ENCODE results near the gene ZDHHC7. TPM values are rescaled to one million over a fixed set of nuclear protein-coding genes. Genes with fewer than 3 reads are reported as not detected.

The ZDHHC7 gene
- total RNA-seq, 1 experiment from 2014 or later = 39.9 TPM

- Histone ChIP-seq H3K79me2 (ENCODE audit: insufficient read depth, low read length) (no peaks in the 10 kb centered on the region), H3K4me2 (ENCODE audit: low read length) (peak overlapping the region; percentile 97), H3K9me3 (ENCODE audit: control insufficient read depth in 1 of 2, insufficient read depth in 1 of 2, low read depth in 1 of 2, low read length in 2 of 2) (no peaks in the 10 kb centered on the region), H3K4me1 (ENCODE audit: control insufficient read depth in 1 of 2, insufficient read depth in 2 of 2, low read length in 2 of 2) (peaks cover 28 to 39% of the 10 kb centered on the region in 2 experiments), H3K36me3 (ENCODE audit: control insufficient read depth in 1 of 2, insufficient read depth in 2 of 2, low read length in 2 of 2) (no peaks in the 10 kb centered on the region), H3K4me3 (replicated peaks in 1 of 2; ENCODE audit: low read depth in 1 of 2, low read length in 2 of 2) (peak overlapping the region; percentile 47 to 82), H3K27me3 (ENCODE audit: insufficient read depth, low read length) (peaks cover 9% of the 10 kb centered on the region; the same call in 1 of the 2 replicates), H3K9me2 (ENCODE audit: insufficient read depth) (no peaks in the 10 kb centered on the region), H2AFZ (ENCODE audit: low read depth, low read length, poor library complexity, severe bottlenecking) (no peak overlapping the region), H3K9ac (ENCODE audit: low read length) (peak overlapping the region; percentile 73; the same call in 1 of the 2 replicates), H3K27ac (ENCODE audit: low read depth, low read length) (no peak overlapping the region), H4K20me1 (ENCODE audit: insufficient read depth) (no peaks in the 10 kb centered on the region)
- ChIA-PET POLR2A (interaction anchor here (0.5 to 3.2 kb wide), 5 partner anchors 11 to 186 kb away, joined by 3 to 17 read pairs (median 4); partner anchors contain the start of gene ZDHHC7), CTCF (interaction anchor here (1.1 to 1.8 kb wide), 4 partner anchors 10 to 88 kb away, joined by 4 to 5 read pairs (median 5); no protein-coding TSS in a partner anchor), RAD21 (ENCODE audit: low non-redundant PET in 1 of 2, low total read pairs in 2 of 2, uncharacterized antibody in 2 of 2, unreplicated experiment in 2 of 2) (no interaction called here)
- no peak for DNase-seq (ENCODE audit: low read depth, low spot score)
- no TSS peak for BruUV-seq (replicated peaks)
- no peak for TF ChIP-seq MAX (IDR thresholded peaks at IDR 0.05)
- no peak for TF ChIP-seq CEBPB (IDR thresholded peaks at IDR 0.05; ENCODE audit: low read depth)
- no peak for TF ChIP-seq ZFX (IDR thresholded peaks at IDR 0.05)
- no peak for TF ChIP-seq SP1 (IDR thresholded peaks at IDR 0.05; ENCODE audit: low read depth)
- TF ChIP-seq ZNF274 (IDR thresholded peaks at IDR 0.05; ENCODE audit: low read depth, low read length) = no peak
- ATAC-seq = no peak
- intact Hi-C loops (cut with micrococcal nuclease) = loop anchor here (5.0 kb wide), 1 partner anchor 61 kb away; no protein-coding TSS in a partner anchor
Measured at GRCh38 chr16:85026703-85027102, 15.4 kb upstream of the ZDHHC7 start.

- no peak overlapping the region for H2AFZ ChIP-seq (ENCODE audit: low read depth, low read length, poor library complexity, severe bottlenecking)
- POLR2A ChIA-PET = interaction anchor here (0.5 to 3.2 kb wide), 3 partner anchors 10 to 185 kb away, joined by 3 to 17 read pairs (median 4); partner anchors contain the start of gene ZDHHC7
- TF ChIP-seq, protein P1, sequence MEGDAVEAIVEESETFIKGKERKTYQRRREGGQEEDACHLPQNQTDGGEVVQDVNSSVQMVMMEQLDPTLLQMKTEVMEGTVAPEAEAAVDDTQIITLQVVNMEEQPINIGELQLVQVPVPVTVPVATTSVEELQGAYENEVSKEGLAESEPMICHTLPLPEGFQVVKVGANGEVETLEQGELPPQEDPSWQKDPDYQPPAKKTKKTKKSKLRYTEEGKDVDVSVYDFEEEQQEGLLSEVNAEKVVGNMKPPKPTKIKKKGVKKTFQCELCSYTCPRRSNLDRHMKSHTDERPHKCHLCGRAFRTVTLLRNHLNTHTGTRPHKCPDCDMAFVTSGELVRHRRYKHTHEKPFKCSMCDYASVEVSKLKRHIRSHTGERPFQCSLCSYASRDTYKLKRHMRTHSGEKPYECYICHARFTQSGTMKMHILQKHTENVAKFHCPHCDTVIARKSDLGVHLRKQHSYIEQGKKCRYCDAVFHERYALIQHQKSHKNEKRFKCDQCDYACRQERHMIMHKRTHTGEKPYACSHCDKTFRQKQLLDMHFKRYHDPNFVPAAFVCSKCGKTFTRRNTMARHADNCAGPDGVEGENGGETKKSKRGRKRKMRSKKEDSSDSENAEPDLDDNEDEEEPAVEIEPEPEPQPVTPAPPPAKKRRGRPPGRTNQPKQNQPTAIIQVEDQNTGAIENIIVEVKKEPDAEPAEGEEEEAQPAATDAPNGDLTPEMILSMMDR (IDR thresholded peaks at IDR 0.05 in 2 of 3, conservative IDR thresholded peaks at IDR 0.05 in 1 of 3; ENCODE audit: borderline replicate concordance in 1 of 3, insufficient read depth in 1 of 3, low read depth in 2 of 3, low read length in 2 of 3) = no peak
- TF ChIP-seq JUND (IDR thresholded peaks at IDR 0.05) (no peak), RAD21 (IDR thresholded peaks at IDR 0.05; ENCODE audit: low read depth) (no peak), POLR2AphosphoS5 (IDR thresholded peaks at IDR 0.05; ENCODE audit: low read depth, low read length) (no peak), CEBPB (IDR thresholded peaks at IDR 0.05; ENCODE audit: low read depth) (no peak), ATF3 (IDR thresholded peaks at IDR 0.05) (no peak), YY1 (IDR thresholded peaks at IDR 0.05; ENCODE audit: extremely low read depth, insufficient replicate concordance, low read depth, low read length) (no peak), ZNF274 (IDR thresholded peaks at IDR 0.05; ENCODE audit: low read depth, low read length) (no peak), SRF (IDR thresholded peaks at IDR 0.05; ENCODE audit: low read depth) (no peak), EZH2phosphoT487 (IDR thresholded peaks at IDR 0.05; ENCODE audit: borderline replicate concordance) (no peak), CBX3 (IDR thresholded peaks at IDR 0.05; ENCODE audit: low read depth) (no peak), MAX (IDR thresholded peaks at IDR 0.05) (no peak), SP1 (IDR thresholded peaks at IDR 0.05; ENCODE audit: low read depth) (no peak), TCF7L2 (IDR thresholded peaks at IDR 0.05; ENCODE audit: borderline replicate concordance, extremely low read depth, insufficient read depth, insufficient read length) (no peak), ZFX (IDR thresholded peaks at IDR 0.05) (no peak)
- H3K79me2 ChIP-seq (ENCODE audit: insufficient read depth, low read length) = no peaks in the 10 kb centered on the region
- no peaks in the 10 kb centered on the region for H3K36me3 ChIP-seq (ENCODE audit: control insufficient read depth in 1 of 2, insufficient read depth in 2 of 2, low read length in 2 of 2)
- H4K20me1 ChIP-seq (ENCODE audit: insufficient read depth) = no peaks in the 10 kb centered on the region
- ATAC-seq (no peak), DNase-seq (ENCODE audit: low read depth, low spot score) (no peak)
- no TSS peak for BruUV-seq (replicated peaks)
- peak overlapping the region; percentile 97; the same call in 1 of the 2 replicates for H3K4me2 ChIP-seq (ENCODE audit: low read length)
- no peaks in the 10 kb centered on the region for H3K9me2 ChIP-seq (ENCODE audit: insufficient read depth)
- H3K4me1 ChIP-seq (ENCODE audit: control insufficient read depth in 1 of 2, insufficient read depth in 2 of 2, low read length in 2 of 2) = peaks cover 28 to 39% of the 10 kb centered on the region in 2 experiments
- H3K9ac ChIP-seq (ENCODE audit: low read length) = no peak overlapping the region
- H3K4me3 ChIP-seq (replicated peaks in 1 of 2; ENCODE audit: low read depth in 1 of 2, low read length in 2 of 2) = no peak overlapping the region; a peak in 1 of 4 replicates
- intact Hi-C loops (cut with micrococcal nuclease) = loop anchor here (5.0 kb wide), 1 partner anchor 61 kb away; no protein-coding TSS in a partner anchor
- H3K27me3 ChIP-seq (ENCODE audit: insufficient read depth, low read length) = peaks cover 9% of the 10 kb centered on the region; the same call in 1 of the 2 replicates
- RAD21 ChIA-PET (ENCODE audit: low non-redundant PET in 1 of 2, low total read pairs in 2 of 2, uncharacterized antibody in 2 of 2, unreplicated experiment in 2 of 2) = no interaction called here
- no peak overlapping the region for H3K27ac ChIP-seq (ENCODE audit: low read depth, low read length)
- CTCF ChIA-PET = no interaction called here
- no peaks in the 10 kb centered on the region for H3K9me3 ChIP-seq (ENCODE audit: control insufficient read depth in 1 of 2, insufficient read depth in 1 of 2, low read depth in 1 of 2, low read length in 2 of 2)
Measured at GRCh38 chr16:85025781-85026653, 14.7 kb upstream of the ZDHHC7 start.
